Left ventricle myocardium superior (tissue), 1 donor: ENCODE data around the gene HOXD9. TPM values are rescaled to one million over a fixed set of nuclear protein-coding genes. Genes with fewer than 3 reads are reported as not detected.

Experiments
- ATAC-seq: fragments of 200-7000 bp; cut with Tn5 transposase; one replicate; pipeline ENCODE4 v1.9.1; 2020; ENCODE audit warnings: mild to moderate bottlenecking, moderate library complexity
- DNase-seq: peaks from one replicate; pipeline ENCODE4 v3.0.0-alpha.2; 2020
- intact Hi-C: fragments of 100-400 bp; cut with micrococcal nuclease; formaldehyde crosslinking; loops from one replicate; pipeline ENCODE4 v1.11.0; 2022
- total RNA-seq: library from RNA; stranded (reverse); fragmentation: NEBNext Ultra II Directional; extraction: Animal tissue kit (Norgen Biotek cat#: 25700); gene quantifications from one replicate; pipeline ENCODE4 v1.2.1, GENCODE V29; 2021
- donor health status: DM: no; HTN: yes; CAD: no; lungs with severe emphysema.

HOXD9 gene
- total RNA-seq, 1 donor from 2014 or later, result not detected

DNA sequence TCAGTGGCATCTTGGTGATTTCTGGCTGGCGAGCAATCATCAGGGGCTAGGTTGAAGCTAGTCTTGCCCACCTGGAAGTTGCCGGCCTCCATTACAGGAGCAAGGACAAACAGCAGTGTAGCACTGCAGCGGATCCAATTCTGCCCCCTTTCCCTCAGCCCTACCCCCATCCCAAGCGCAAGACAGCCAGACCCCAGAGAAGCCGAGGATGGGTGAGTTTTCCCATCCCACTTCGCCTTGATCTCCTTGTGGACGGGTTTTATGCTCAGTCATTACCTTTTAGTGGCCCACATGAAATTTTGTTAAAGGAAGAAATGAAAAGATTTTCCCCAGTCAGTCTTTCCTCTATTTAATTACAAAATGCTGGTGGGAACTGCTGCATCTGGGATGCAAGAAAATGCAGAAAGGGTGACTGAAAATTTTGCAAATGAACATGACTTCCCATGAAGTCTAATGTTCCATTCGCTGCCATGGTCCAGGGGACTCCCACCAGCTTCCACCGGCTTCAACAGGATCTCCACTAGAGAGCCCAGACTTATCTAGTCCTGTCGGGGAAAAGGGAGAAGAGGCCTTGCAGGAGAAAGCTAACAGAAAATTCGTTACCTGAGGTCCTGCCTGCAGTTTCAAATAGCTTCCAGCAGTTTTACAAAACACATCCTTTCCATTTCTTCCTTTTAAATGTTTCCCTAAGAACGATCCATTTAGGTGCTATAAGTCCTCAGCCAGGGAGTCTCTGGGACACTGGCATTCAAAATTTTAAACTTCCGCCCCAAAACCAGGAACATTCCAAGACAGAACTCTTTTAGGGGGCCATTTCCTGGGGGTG, 1.9 kb upstream of the HOXD9 start:
- ATAC-seq, result no peak
- intact Hi-C loops, result no loop called here
- DNase-seq, result no peak

DNA sequence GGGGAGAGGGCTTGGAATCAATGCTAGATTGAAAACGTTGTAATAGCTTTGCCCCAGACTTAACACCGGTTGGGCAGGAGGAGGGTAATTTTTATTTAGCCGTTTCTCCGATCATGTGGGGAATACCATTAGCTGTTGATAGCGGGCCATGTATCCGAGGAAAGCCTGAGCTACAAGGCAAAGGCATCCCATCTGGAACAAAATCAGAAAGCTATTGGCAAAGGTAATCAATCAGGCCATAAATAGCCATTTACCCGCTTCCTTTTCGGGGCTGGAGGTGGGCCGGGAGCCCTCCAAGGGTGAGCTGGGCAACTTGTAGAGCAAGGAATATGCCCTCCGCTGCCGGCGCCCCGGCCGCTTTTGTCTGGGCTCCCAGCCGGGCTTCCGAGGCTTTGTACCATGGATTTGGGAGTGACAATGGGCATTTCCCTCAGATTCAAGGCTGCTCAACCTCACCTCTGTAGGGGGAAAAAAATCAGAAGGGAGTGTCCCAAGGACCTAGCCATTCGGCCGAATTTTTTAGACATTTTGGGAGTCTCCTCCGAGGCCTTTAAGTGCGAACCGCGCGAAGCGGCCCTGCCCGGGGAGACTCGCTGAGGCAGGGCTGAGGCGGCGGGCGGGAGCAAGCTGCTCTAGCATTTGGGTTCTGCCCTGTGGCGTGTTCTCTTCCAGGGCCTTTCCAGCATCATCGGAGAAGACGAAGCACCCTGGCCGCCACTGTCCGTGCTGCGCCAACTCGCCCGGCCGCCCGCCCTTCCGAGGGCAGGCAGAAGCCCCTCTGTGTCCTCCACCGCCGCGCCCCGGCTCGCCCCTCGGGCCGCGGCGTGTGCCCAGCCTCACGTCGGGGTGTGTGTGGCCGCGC, 1.1 kb upstream of the HOXD9 start:
- no peak for ATAC-seq
- intact Hi-C loops, result no loop called here
- no peak for DNase-seq

DNA sequence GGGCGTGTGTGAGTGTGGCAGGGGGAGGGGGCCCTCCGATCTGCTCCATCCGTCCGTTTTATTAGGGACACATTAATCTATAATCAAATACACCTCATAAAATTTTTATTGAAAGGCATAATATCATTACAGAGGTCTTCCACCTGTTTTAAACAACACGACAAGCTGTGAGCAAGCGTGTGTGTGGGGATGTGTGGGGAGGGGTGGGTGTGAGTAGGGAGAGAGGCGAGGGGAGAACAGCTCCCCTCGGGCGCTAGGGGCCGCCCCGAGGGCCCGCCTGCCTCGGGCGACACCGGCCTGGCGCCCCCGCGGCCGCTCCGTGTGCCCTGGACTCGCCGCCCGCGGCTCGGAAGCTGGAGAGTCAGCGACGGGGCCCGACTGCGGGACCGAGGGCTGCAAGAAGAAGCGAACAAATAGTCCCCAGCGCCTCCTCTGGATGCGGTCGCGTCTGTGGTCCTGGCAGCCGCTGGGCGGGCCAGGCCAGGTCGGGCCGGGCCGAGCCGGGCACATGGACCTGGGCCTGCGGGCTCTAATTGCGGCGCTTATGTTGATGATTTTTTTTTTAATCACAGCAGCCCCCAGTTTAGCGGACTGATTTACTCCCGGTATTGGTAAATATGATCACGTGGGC, 352 bp upstream of the HOXD9 start:
- DNase-seq (no peak), ATAC-seq (no peak)
- intact Hi-C loops, result no loop called here

DNA sequence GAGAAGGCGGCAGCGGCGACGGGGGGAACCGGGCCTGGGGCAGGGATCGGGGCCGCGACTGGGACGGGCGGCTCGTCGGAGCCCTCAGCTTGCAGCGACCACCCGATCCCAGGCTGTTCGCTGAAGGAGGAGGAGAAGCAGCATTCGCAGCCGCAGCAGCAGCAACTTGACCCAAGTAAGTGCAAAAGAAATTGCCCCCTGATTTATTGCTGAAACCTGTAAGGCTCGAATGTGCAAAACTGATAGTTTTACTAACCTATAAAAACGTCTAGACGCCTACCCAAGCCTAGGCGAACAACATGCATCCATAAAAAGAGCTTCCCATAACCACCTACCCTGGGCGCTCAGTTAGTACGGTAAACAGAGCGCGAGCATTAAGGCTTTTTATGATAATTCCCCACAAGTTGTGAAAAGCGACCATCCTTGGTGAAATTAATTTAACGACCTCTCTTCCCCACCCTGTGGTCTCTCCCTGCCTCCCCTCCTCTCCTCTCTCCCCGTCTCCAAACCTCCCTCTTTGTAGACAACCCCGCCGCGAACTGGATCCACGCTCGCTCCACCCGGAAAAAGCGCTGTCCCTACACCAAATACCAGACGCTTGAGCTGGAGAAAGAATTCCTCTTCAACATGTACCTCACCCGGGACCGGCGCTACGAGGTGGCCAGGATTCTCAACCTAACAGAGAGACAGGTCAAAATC, 1.0 kb downstream of the HOXD9 start:
- no peak for DNase-seq
- no peak for ATAC-seq
- intact Hi-C loops, result no loop called here

DNA sequence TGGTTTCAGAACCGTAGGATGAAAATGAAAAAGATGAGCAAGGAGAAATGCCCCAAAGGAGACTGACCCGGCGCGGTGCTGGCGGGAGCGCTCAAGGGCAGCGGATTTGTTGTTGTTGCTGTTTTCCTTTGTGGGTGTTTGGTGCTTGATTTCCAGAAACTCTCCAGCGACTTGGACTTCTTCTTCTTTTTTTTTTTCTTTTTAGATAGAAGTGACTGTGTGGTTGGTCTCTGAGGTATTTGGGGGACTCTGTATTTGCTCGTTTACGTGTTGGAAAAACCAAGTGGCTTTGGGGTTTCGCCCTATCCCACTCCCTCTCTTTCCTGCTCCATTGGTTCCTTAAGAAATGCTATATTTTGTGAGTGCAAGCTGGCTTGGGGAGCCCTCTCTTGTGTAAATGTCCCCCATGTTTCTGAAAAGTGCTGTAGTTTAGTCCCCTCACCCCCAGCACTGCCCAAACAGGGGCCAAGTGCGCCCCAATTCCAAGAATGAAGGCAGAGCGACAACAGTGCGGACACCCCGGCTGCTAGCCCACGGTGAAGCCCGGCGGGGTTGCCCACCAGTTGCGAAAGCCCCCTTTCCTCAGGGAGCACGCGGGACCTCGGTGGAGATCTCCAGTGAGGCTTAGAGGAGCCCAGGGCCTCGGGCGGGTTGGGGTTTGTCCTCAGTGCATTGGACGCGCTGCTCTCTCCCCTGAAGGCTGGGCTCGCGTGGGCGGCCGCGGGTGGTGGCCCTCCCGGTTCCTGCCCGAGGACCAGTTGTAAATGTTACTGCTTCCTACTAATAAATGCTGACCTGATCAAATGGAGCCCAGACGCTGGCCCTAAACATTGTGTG, 1.8 kb downstream of the HOXD9 start:
- intact Hi-C loops, result no loop called here
- ATAC-seq (no peak), DNase-seq (no peak)

DNA sequence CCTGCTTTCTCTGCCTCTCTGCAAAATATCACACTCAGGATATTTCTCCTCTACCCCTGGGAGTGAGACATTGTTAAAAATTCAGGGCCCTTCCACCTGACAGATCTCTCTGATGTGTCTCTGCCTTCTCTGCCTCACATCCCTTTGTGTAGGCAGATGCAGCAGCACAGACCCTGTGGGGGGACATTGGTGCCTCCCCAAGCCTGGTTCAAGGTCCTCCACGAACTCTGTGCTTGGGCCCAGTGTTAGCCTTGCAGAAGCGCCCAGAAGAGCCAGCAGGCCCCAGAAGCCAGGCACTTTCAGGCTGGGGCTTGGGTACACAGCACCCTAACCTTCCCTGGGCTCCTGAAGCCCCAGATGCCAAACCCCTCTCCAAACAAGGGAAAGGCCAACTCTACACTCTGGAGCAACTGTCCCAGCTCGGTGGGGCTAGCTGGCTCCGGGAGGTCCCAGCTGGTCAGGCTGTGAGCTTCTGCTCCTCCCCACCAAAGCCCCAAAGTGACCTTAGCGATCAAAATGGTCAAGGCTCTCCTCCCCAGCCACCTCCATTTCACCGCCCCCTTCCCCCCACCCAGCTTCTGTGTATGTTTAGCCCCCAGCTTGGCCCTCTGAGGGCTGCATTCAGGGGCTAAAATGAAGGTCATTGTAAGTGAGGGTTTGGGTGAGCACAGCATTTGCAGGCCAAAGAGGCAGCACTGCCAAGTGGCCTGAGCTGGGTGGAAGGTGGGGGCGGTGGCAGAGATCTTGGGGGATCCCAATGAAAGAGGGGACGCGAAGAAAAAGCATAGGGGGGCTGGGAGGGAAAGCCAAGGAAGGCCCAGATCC, 2.6 kb downstream of the HOXD9 start:
- intact Hi-C loops, result loop anchor here (5.0 kb wide), 1 partner anchor 512 kb away; no protein-coding TSS in a partner anchor
- DNase-seq (no peak), ATAC-seq (no peak)

DNA sequence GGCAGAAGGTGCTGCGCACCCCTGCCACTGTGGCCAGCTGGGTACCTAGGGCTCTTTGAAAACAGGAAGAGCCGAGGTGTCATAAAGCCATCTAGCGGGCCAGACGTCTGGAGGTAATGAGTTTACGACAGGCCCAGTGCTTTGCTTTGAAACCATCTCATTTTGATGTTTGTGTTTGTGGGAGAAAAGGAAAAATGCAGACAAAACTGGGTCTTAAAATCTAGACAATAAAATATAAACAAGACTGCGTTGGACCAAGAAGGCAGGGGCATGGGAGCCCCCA, 3.2 kb downstream of the HOXD9 start:
- intact Hi-C loops, result loop anchor here (5.0 kb wide), 1 partner anchor 512 kb away; no protein-coding TSS in a partner anchor
- ATAC-seq, result no peak
- DNase-seq, result no peak

DNA sequence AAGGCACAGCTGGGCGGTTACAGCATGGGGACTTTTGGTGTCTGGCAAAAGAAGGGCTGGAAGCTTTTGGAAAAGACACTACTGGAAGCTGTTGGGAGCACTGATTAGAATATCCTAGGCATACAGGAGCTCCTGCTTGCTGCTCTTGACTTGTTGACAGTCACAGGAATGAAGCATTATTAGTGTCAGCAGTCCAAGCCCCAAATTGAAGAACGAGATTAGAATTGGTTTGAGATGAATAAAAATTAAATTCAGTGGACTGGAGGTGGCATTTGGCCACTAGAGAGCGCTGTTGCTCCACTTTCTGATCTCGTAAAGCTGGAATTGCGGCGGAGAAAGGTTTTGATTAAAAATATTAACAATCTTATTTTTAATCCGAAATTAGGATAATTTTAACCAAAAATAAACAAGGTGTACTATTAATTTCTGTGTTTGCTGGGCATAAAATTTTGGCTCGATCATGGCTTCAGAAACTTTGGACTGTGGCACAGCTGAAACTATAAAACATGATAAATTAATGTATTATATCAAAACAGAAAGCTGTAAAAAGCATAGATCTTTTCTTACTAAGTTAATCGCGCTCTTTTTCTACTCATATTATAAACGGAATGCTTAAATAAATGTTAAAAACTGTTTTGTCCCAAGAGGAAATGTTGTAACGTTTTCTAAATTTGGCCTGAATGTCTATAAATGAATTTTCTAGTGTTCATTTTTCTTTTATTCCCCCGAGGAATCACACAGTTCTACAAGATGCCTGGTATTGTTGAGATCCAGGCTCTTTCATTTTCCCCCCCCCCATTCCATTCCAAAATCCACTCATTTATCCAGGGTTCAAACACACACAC, 4.6 kb downstream of the HOXD9 start:
- ATAC-seq (no peak), DNase-seq (peak; percentile 70)
- intact Hi-C loops, result loop anchor here (5.0 kb wide), 1 partner anchor 510 kb away; no protein-coding TSS in a partner anchor

DNA sequence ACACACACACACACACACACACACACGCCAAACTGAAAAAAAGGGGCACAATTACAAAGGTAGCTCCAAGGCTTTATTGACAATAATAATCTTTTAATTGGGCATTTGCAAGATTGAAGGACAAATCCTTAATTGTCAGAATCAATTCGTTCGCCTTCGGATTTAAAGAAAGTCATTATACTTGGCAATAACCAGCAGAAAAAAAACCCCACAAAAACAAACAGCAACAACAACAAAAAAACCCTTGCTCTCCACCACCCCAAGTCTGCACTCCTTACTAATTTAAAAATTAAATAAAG, 5.2 kb downstream of the HOXD9 start:
- intact Hi-C loops, result loop anchor here (5.0 kb wide), 1 partner anchor 510 kb away; no protein-coding TSS in a partner anchor
- ATAC-seq, result no peak

DNA sequence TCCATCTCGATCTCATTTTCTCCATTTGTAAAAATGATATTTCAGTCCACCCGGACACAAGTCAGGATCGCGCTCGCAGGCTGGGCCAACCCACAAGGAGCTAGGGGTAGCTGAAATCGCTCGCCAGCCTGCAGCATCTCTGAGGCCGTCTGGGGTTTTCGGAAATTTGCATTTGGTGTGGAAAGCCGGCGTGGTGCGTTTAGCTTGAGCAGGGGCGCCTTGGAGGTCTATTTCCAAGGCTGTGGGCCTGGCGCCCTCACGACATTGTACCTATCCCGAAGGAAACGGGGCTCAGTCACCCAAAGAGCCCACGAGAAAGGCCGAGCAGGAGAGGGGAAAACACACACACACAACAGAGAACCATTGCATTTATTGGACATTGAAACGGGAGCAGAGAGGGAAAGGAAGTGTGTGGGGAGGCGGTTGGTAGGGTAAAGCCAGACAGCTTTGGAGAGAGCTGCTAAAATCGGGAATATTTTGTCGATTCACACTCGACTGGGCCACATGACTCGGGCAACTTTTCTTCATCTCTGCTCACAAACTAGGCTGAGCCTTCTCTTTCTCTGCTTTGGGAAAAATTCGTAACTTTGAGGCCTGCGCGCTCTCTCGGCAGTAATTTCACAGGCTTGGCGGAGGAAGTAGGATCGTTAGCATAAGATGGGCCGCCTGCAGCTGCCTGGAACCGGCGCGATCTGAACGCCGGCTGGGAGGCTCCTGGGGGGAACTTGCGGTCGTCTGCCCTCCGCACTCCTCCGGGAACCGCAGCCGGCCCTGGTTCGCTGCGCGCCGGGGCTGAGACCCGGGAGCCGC, 5.9 kb downstream of the HOXD9 start:
- DNase-seq (no peak), ATAC-seq (no peak)
- intact Hi-C loops, result loop anchor here (5.0 kb wide), 1 partner anchor 509 kb away; no protein-coding TSS in a partner anchor

More for the DNA sequence above, 5.2 kb downstream of the HOXD9 start:
- no peak for DNase-seq

DNA sequence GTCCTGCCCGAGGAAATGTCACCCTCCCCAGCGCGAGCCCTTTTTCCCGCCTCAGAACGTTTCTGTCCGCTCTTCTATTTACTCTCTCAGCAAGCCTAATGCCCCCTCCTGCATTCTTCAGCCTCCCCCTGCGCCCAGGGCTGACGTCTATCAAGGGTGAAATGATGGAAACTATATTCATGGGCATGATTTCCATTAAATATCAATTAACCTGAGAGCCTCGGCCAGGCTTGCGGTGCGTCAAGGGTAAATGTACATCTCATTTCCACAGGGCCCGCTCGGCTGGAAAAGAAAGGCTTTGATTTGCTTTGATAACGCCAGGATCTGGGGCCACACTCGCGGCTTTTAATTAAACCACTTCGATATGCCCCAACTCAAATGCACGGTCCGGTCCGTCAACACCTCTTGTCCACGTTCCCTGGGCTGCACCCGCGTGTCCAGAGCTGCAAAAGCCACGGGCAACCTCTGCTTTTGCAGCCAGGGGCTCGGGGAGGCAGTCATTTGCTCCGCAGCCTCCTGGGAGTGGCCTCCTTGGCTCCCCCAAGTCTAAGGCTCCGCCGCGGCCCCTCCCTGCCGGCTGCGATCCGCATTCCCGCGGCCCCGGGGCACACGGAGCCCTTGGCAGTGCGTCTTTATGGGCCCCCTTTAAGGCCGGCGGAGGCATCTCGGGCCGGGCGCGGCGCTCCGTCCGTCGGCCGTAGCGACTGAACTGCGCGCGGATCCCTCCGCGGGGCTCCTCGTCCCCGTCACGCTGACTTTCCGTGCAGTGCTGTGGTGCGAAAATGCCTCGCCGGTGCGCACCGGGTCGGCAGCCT, 6.7 kb downstream of the HOXD9 start, which contains the start of gene HOXD8:
HOXD8 (plus strand) TSS at position 724 of the 815 bp plus-strand sequence. CDS start 662 bp downstream, outside the sequence.
- DNase-seq (peak; percentile 64), ATAC-seq (no peak)
- intact Hi-C loops, result loop anchor here (5.0 kb wide), 1 partner anchor 508 kb away; no protein-coding TSS in a partner anchor

DNA sequence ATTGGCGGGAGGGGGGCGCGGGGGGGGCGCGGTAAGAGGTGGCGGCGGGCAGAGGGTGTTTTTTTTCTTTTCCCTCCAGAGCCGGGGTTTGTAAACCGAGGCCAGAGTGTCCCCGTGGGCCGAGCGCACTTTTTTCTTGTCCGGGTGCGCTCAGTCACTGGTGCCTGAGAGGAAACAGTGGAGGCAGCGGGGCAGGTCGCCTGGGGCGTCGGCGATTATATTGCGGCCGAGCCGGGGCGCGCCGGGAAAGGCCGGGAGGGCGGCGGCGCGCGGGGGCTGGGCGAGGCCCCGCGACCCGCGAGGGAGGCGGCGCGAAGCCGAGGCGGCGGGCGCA, 7.3 kb downstream of the HOXD9 start:
- DNase-seq (no peak), ATAC-seq (no peak)
- intact Hi-C loops, result loop anchor here (5.0 kb wide), 1 partner anchor 508 kb away; no protein-coding TSS in a partner anchor

DNA sequence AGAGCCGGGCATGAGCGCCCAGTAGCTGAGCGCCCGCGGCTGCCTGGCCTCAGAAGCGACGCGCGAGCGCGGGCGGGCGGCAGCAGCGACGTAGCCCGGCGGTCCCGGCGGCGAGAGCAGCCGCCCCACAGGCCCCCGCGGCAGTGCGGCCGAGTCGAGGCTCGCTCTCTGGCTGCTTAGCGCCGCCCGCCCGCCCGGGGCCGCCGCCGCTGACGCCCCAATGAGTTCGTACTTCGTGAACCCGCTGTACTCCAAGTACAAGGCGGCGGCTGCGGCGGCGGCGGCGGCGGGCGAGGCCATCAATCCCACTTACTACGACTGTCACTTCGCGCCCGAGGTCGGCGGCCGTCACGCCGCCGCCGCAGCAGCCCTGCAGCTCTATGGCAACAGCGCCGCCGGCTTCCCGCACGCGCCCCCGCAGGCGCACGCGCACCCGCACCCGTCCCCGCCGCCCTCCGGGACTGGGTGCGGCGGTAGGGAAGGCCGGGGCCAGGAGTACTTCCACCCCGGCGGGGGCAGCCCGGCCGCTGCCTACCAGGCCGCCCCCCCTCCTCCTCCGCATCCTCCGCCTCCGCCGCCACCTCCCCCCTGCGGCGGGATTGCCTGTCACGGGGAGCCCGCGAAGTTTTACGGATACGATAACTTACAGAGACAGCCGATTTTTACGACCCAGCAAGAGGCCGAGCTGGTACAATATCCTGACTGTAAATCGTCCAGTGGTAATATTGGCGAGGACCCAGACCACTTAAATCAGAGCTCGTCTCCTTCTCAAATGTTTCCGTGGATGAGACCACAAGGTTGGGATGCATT, 7.8 kb downstream of the HOXD9 start:
- intact Hi-C loops, result no loop called here
- DNase-seq (peak; percentile 35), ATAC-seq (peak; percentile 18)
